Stomach (tissue), 9 donors: Measurements from ENCODE around the gene TP53TG5. TPM values are rescaled to one million over a fixed set of nuclear protein-coding genes. Genes with fewer than 3 reads are reported as not detected.
A peak's percentile ranks its signal among the peaks of the same experiment; 100 is the strongest.

ENCODE experiments used
- DNase-seq, 2 donors: peaks; one replicate each; pipeline versions ENCODE4 v3.0.0 to v3.0.0-alpha.2; 2013 to 2019
- H3K27ac ChIP-seq, 5 donors: fragments of 200-600 bp in 4 of 5; sonication (generic) in 4 of 5; one replicate each; pipeline ENCODE4 v1.5.1; 2013 to 2019; ENCODE audit warnings: mild to moderate bottlenecking in 1 of 5, moderate library complexity in 1 of 5
- H3K27me3 ChIP-seq, 3 donors: fragments of 200-600 bp; sonication (generic); one replicate each; pipeline ENCODE4 v1.5.1; 2017 to 2019; ENCODE audit warnings: mixed run types in 1 of 3
- H3K36me3 ChIP-seq, 4 donors: fragments of 200-600 bp; sonication (generic); 1 replicate in 3 of 4; 2 replicates in 1 of 4; pipeline ENCODE4 v1.5.1; 2016 to 2019
- H3K4me1 ChIP-seq, 4 donors: fragments of 200-600 bp; sonication (generic); one replicate each; pipeline ENCODE4 v1.5.1; 2016 to 2019
- H3K4me3 ChIP-seq, 4 donors: fragments of 200-600 bp; sonication (generic) in 3 of 4; one replicate each; pipeline ENCODE4 v1.5.1; 2016 to 2019; ENCODE audit warnings: mild to moderate bottlenecking in 1 of 4
- H3K9me3 ChIP-seq, 4 donors: fragments of 200-600 bp; sonication (generic); one replicate each; pipeline ENCODE4 v1.5.1; 2016 to 2019
- CTCF ChIP-seq, 7 experiments: fragments of 450-650 bp in 4 of 7; fragments of 200-600 bp in 3 of 7; sonication (generic) in 3 of 7; IDR thresholded peaks; one replicate each; pipeline ENCODE4 v1.5.1; 2016 to 2019; ENCODE audit warnings: antibody characterized with exemption in 7 of 7, control low read depth in 2 of 7, mild to moderate bottlenecking in 1 of 7
- EP300 ChIP-seq: sonication (generic); formaldehyde crosslinking; IDR thresholded peaks from one replicate; pipeline ENCODE4 v1.6.1; 2017; ENCODE audit warnings: antibody characterized with exemption
- POLR2A ChIP-seq, 4 donors: fragments of 450-650 bp; IDR thresholded peaks; one replicate each; pipeline ENCODE4 v1.6.1; 2016; ENCODE audit warnings: antibody characterized with exemption in 4 of 4, control low read depth in 2 of 4, mild to moderate bottlenecking in 1 of 4, moderate library complexity in 1 of 4
- POLR2AphosphoS5 ChIP-seq, 3 donors: sonication (generic); formaldehyde crosslinking; IDR thresholded peaks; one replicate each; pipeline ENCODE4 v1.6.1; 2016; ENCODE audit warnings: antibody characterized with exemption in 3 of 3
- WGBS, 5 donors: extraction: QIAGEN DNeasy Blood & Tissue Kit in 3 of 5; methylation state at CpG; one replicate each; pipeline versions ENCODE4 v1.1.5 to v1.1.7; 2013 to 2018; 5-methylcytosine and 5-hydroxymethylcytosine counted together
- intact Hi-C: fragments of 100-400 bp; cut with DNase I; formaldehyde crosslinking; loops from one replicate; pipeline ENCODE4 v1.15.1; 2023; ENCODE audit warnings: low total_unique reads
- polyA plus RNA-seq, 3 donors: library from polyadenylated mRNA; stranded (reverse); fragments of 200-250 nt; gene quantifications; one replicate each; pipeline ENCODE4 v1.2.3, GENCODE V29; 2013
- total RNA-seq, 5 donors: library from RNA; depleted of rRNA; stranded (reverse); fragments of >200 nt; gene quantifications; one replicate each; pipeline versions ENCODE4 v1.1.0 to v1.2.3, GENCODE V29; 2014 to 2016
- donor health status: healthy with polysubstance abuse.
- donor health status: Bipolar disorder and iron deficiency.
- donor health status: healthy.

The TP53TG5 gene
- total and polyA plus RNA-seq, 8 donors, result 0.12 to 0.33 TPM; not detected in 6

- WGBS, 5 donors, result 0% methylated on average over 23 to 52 of the region's 52 CpGs
- H3K4me1 ChIP-seq, result peaks cover 36 to 48% (median 43%) of the 10 kb centered on the region in 4 donors
Measured at GRCh38 chr20:45415822-45416637, 37.9 kb upstream of the TP53TG5 start, which contains the start of gene PIGT. PIGT (plus strand) TSS chr20:45416141; CDS start chr20:45416157, 16 bp downstream.

GRCh38 chr20:45413479-45413878, 35.4 kb upstream of the TP53TG5 start:
- Histone ChIP-seq H3K9me3 (no peaks in the 10 kb centered on the region), H3K27ac (no peak overlapping the region), H3K27me3 (no peaks in the 10 kb centered on the region), H3K4me3 (no peak overlapping the region), H3K4me1 (peaks cover 20 to 38% (median 30%) of the 10 kb centered on the region in 4 donors), H3K36me3 (peaks cover 21 to 44% (median 35%) of the 10 kb centered on the region in 4 donors)
- DNase-seq, result no peak
- WGBS, 5 donors, result 70 to 79% (median 75%) methylated on average over 3 of the region's 3 CpGs
- intact Hi-C loops, result no loop called here
- TF ChIP-seq POLR2AphosphoS5 (IDR thresholded peaks at IDR 0.05) (no peak), POLR2A (IDR thresholded peaks at IDR 0.05) (no peak), EP300 (no peak), CTCF (IDR thresholded peaks at IDR 0.05) (no peak)

More at GRCh38 chr20:45415822-45416637, 37.9 kb upstream of the TP53TG5 start, which contains the start of gene PIGT:
- TF ChIP-seq CTCF (IDR thresholded peaks at IDR 0.05) (peak in 1 of 7 experiments; percentile 8), POLR2A (IDR thresholded peaks at IDR 0.05) (peak in 2 of 4 donors; percentile 42 to 87), POLR2AphosphoS5 (IDR thresholded peaks at IDR 0.05) (peak; percentile 81 to 97 (median 90)), EP300 (no peak)
- intact Hi-C loops, result no loop called here
- Histone ChIP-seq H3K27me3 (no peaks in the 10 kb centered on the region), H3K9me3 (no peaks in the 10 kb centered on the region), H3K36me3 (peaks cover 26 to 42% (median 35%) of the 10 kb centered on the region in 4 donors), H3K27ac (peak within 1 kb of the TSS; percentile 88 to 91 (median 89)), H3K4me3 (peak within 1 kb of the TSS; percentile 81 to 97 (median 85))
- peak; percentile 89 to 95 for DNase-seq

GRCh38 chr20:45412653-45413052, 34.5 kb upstream of the TP53TG5 start:
- Histone ChIP-seq H3K4me1 (peaks cover 20 to 40% (median 30%) of the 10 kb centered on the region in 4 donors), H3K9me3 (no peaks in the 10 kb centered on the region), H3K27me3 (no peaks in the 10 kb centered on the region), H3K36me3 (peaks cover 21 to 42% (median 34%) of the 10 kb centered on the region in 4 donors), H3K27ac (no peak overlapping the region), H3K4me3 (no peak overlapping the region)
- TF ChIP-seq CTCF (IDR thresholded peaks at IDR 0.05) (no peak), POLR2AphosphoS5 (IDR thresholded peaks at IDR 0.05) (no peak), POLR2A (IDR thresholded peaks at IDR 0.05) (no peak), EP300 (no peak)
- 78 to 87% (median 82%) methylated on average over 5 of the region's 5 CpGs for WGBS, 5 donors
- no peak for DNase-seq
- intact Hi-C loops, result no loop called here

GRCh38 chr20:45410887-45411286, 32.8 kb upstream of the TP53TG5 start:
- WGBS, 5 donors, result 69 to 86% (median 77%) methylated on average over 8 of the region's 8 CpGs
- intact Hi-C loops, result no loop called here
- no peak for DNase-seq
- H3K4me3 ChIP-seq, result no peak overlapping the region
- H3K27me3 ChIP-seq, result no peaks in the 10 kb centered on the region
- H3K9me3 ChIP-seq, result no peaks in the 10 kb centered on the region
- peaks cover 14 to 32% (median 25%) of the 10 kb centered on the region in 4 donors for H3K4me1 ChIP-seq
- TF ChIP-seq POLR2AphosphoS5 (IDR thresholded peaks at IDR 0.05), result no peak
- TF ChIP-seq POLR2A (IDR thresholded peaks at IDR 0.05), result no peak
- TF ChIP-seq EP300, result no peak
- TF ChIP-seq CTCF (IDR thresholded peaks at IDR 0.05), result no peak
- H3K36me3 ChIP-seq, result peaks cover 21 to 42% (median 34%) of the 10 kb centered on the region in 4 donors
- peak overlapping the region in 1 of 5 donors; percentile 20 for H3K27ac ChIP-seq
